HCT116 (cell line): Measurements from ENCODE around the gene RNF130. TPM values are rescaled to one million over a fixed set of nuclear protein-coding genes. Genes with fewer than 3 reads are reported as not detected.

ENCODE experiments used
- ATAC-seq: fragments of 200-7000 bp; cut with Tn5 transposase; 2 replicates; pipeline ENCODE4 v1.9.1; 2020; ENCODE audit warnings: mild to moderate bottlenecking, moderate library complexity
- BruUV-seq: library from RNA; stranded (reverse); fragments of 400-500 nt; replicated peaks from 2 replicates; lab custom pipeline; 2021; lab: Mats Ljungman, UMichigan
- CTCF ChIA-PET: fragments of 300-600 bp; sonication (Branson Sonifier 250); formaldehyde crosslinking; loops from one replicate; lab custom pipeline; 2021; ENCODE audit warnings: antibody characterized with exemption; lab: Charles Lee
- POLR2A ChIA-PET: fragments of 300-600, 350-600 bp; sonication (Branson Sonifier 250); formaldehyde crosslinking; loops from one replicate; lab custom pipeline; 2021; ENCODE audit warnings: antibody characterized with exemption; lab: Charles Lee
- RAD21 ChIA-PET, 2 experiments: fragments of 300-600 bp; sonication (Branson Sonifier 250); formaldehyde crosslinking; loops; one replicate each; lab custom pipeline; 2023; ENCODE audit warnings: low total read pairs in 2 of 2; ENCODE audit not compliant: uncharacterized antibody in 2 of 2, unreplicated experiment in 2 of 2, low non-redundant PET in 1 of 2; lab: Charles Lee
- DNase-seq: peaks from one replicate; pipeline ENCODE4 v3.0.0-alpha.2; 2010; ENCODE audit warnings: low read depth, low spot score
- H2AFZ ChIP-seq: fragments of 200-600 bp; shearing (Covaris generic), sonication (generic); 2 replicates; pipeline ENCODE4 v1.6.1; 2017; ENCODE audit warnings: low read depth, mixed run types, mixed read lengths, antibody characterized with exemption, low read length; ENCODE audit not compliant: poor library complexity, severe bottlenecking
- H3K27ac ChIP-seq: 2 replicates; pipeline ENCODE4 v1.5.1; 2012; ENCODE audit warnings: low read depth, low read length
- H3K27me3 ChIP-seq: fragments of 200-600 bp; sonication (generic); 2 replicates; pipeline ENCODE4 v1.6.1; 2016; ENCODE audit warnings: mixed run types, low read length, mixed read lengths; ENCODE audit not compliant: insufficient read depth
- H3K36me3 ChIP-seq, 2 experiments: fragments of 200-500 bp in 1 of 2; fragments of 200-600 bp in 1 of 2; sonication (Bioruptor generic) in 1 of 2; sonication (generic) in 1 of 2; 2 replicates each; pipeline versions ENCODE4 v1.5.1 to v1.6.1; 2014 to 2016; ENCODE audit warnings: low read length in 2 of 2, inconsistent platforms in 1 of 2, mixed read lengths in 1 of 2, mixed run types in 1 of 2; ENCODE audit not compliant: insufficient read depth in 2 of 2, control insufficient read depth in 1 of 2
- H3K4me1 ChIP-seq, 2 experiments: fragments of 200-600 bp in 1 of 2; sonication (generic) in 1 of 2; 2 replicates each; pipeline versions ENCODE4 v1.5.1 to v1.6.1; 2012 to 2017; ENCODE audit warnings: low read length in 2 of 2, inconsistent platforms in 1 of 2, mild to moderate bottlenecking in 1 of 2, mixed read lengths in 1 of 2, mixed run types in 1 of 2, moderate library complexity in 1 of 2; ENCODE audit not compliant: insufficient read depth in 2 of 2, control insufficient read depth in 1 of 2
- H3K4me2 ChIP-seq: fragments of 200-600 bp; sonication (generic); 2 replicates; pipeline ENCODE4 v1.6.1; 2017; ENCODE audit warnings: mixed run types, low read length, mixed read lengths
- H3K4me3 ChIP-seq, 2 experiments: fragments of 200-600 bp in 1 of 2; sonication (generic) in 1 of 2; replicated peaks in 1 of 2; 2 replicates each; pipeline ENCODE4 v1.5.1; 2011 to 2016; ENCODE audit warnings: low read length in 2 of 2, control low read depth in 1 of 2, low read depth in 1 of 2, mild to moderate bottlenecking in 1 of 2, mixed read lengths in 1 of 2, mixed run types in 1 of 2
- H3K79me2 ChIP-seq: fragments of 200-600 bp; sonication (generic); 2 replicates; pipeline ENCODE4 v1.6.1; 2017; ENCODE audit warnings: mild to moderate bottlenecking, mixed run types, low read length, moderate library complexity, mixed read lengths; ENCODE audit not compliant: insufficient read depth
- H3K9ac ChIP-seq: fragments of 200-600 bp; sonication (generic); 2 replicates; pipeline ENCODE4 v1.6.1; 2016; ENCODE audit warnings: low read length, mixed read lengths
- H3K9me2 ChIP-seq: fragments of 200-600 bp; sonication (generic), shearing (Covaris generic); 2 replicates; pipeline ENCODE4 v1.6.1; 2017; ENCODE audit warnings: mixed run types, mild to moderate bottlenecking, moderate library complexity; ENCODE audit not compliant: insufficient read depth
- H3K9me3 ChIP-seq, 2 experiments: fragments of 200-500 bp in 1 of 2; fragments of 200-600 bp in 1 of 2; sonication (Bioruptor generic) in 1 of 2; sonication (generic) in 1 of 2; 2 replicates each; pipeline ENCODE4 v1.6.1; 2014 to 2017; ENCODE audit warnings: low read length in 2 of 2, mixed read lengths in 2 of 2, inconsistent platforms in 1 of 2, low read depth in 1 of 2, mild to moderate bottlenecking in 1 of 2, mixed run types in 1 of 2, moderate library complexity in 1 of 2; ENCODE audit not compliant: control insufficient read depth in 1 of 2, insufficient read depth in 1 of 2
- H4K20me1 ChIP-seq: fragments of 200-600 bp; sonication (generic), shearing (Covaris generic); 2 replicates; pipeline ENCODE4 v1.6.1; 2017; ENCODE audit warnings: mixed run types, mild to moderate bottlenecking, moderate library complexity; ENCODE audit not compliant: insufficient read depth
- ATF3 ChIP-seq: IDR thresholded peaks from 2 replicates; pipeline ENCODE4 v1.6.1; 2012
- CEBPB ChIP-seq: IDR thresholded peaks from 2 replicates; pipeline ENCODE4 v1.6.1; 2012; ENCODE audit warnings: low read depth
- CTCF ChIP-seq, 3 experiments: fragments of 200-600 bp in 1 of 3; sonication (generic) in 1 of 3; IDR thresholded peaks in 2 of 3; conservative IDR thresholded peaks in 1 of 3; 2 replicates each; pipeline ENCODE4 v1.5.1; 2012 to 2017; ENCODE audit warnings: low read depth in 2 of 3, low read length in 2 of 3, antibody characterized with exemption in 1 of 3, borderline replicate concordance in 1 of 3, control low read depth in 1 of 3, mild to moderate bottlenecking in 1 of 3, mixed read lengths in 1 of 3, mixed run types in 1 of 3, moderate library complexity in 1 of 3; ENCODE audit not compliant: insufficient read depth in 1 of 3
- EGR1 ChIP-seq: IDR thresholded peaks from 2 replicates; pipeline ENCODE4 v1.6.1; 2012; ENCODE audit warnings: low read depth
- ELF1 ChIP-seq: IDR thresholded peaks from 2 replicates; pipeline ENCODE4 v1.6.1; 2012; ENCODE audit warnings: low read depth, borderline replicate concordance
- EZH2 ChIP-seq: fragments of 200-600 bp; sonication (generic); IDR thresholded peaks from 2 replicates; pipeline ENCODE4 v1.6.1; 2017; ENCODE audit warnings: antibody characterized with exemption, mixed run types
- EZH2phosphoT487 ChIP-seq: fragments of 200-600 bp; IDR thresholded peaks from 2 replicates; pipeline ENCODE4 v1.6.1; 2018; ENCODE audit warnings: antibody characterized with exemption, borderline replicate concordance
- MAX ChIP-seq: IDR thresholded peaks from 2 replicates; pipeline ENCODE4 v1.6.1; 2012
- POLR2A ChIP-seq: IDR thresholded peaks from 2 replicates; pipeline ENCODE4 v1.7.0; 2011; ENCODE audit warnings: borderline replicate concordance; ENCODE audit not compliant: insufficient read depth, insufficient read length; ENCODE audit errors: extremely low read depth
- POLR2AphosphoS5 ChIP-seq: IDR thresholded peaks from 2 replicates; pipeline ENCODE4 v1.6.1; 2011; ENCODE audit warnings: mild to moderate bottlenecking, low read depth, low read length, moderate library complexity
- RAD21 ChIP-seq: IDR thresholded peaks from 2 replicates; pipeline ENCODE4 v1.6.1; 2012; ENCODE audit warnings: low read depth, mild to moderate bottlenecking
- SIN3A ChIP-seq: IDR thresholded peaks from 2 replicates; pipeline ENCODE4 v1.6.1; 2012; ENCODE audit warnings: low read depth
- SRF ChIP-seq: IDR thresholded peaks from 2 replicates; pipeline ENCODE4 v1.6.1; 2012; ENCODE audit warnings: low read depth
- TCF7L2 ChIP-seq: IDR thresholded peaks from 2 replicates; pipeline ENCODE4 v1.7.0; 2011; ENCODE audit warnings: borderline replicate concordance, inconsistent platforms; ENCODE audit not compliant: insufficient read depth, insufficient read length; ENCODE audit errors: extremely low read depth
- YY1 ChIP-seq: IDR thresholded peaks from 2 replicates; pipeline ENCODE4 v1.6.1; 2011; ENCODE audit warnings: low read length, low read depth, moderate library complexity, mild to moderate bottlenecking; ENCODE audit not compliant: insufficient replicate concordance; ENCODE audit errors: extremely low read depth
- ZFX ChIP-seq: fragments of 450-650 bp; IDR thresholded peaks from 2 replicates; pipeline ENCODE4 v1.6.1; 2017
- ZNF274 ChIP-seq: fragments of 200-500 bp; sonication (Bioruptor generic); IDR thresholded peaks from 2 replicates; pipeline ENCODE4 v1.6.1; 2014; ENCODE audit warnings: mild to moderate bottlenecking, low read depth, low read length, inconsistent platforms
- intact Hi-C: fragments of 100-400 bp; cut with micrococcal nuclease; formaldehyde crosslinking; loops from 2 replicates; pipeline ENCODE4 v1.10.0; 2022
- total RNA-seq: library from RNA; stranded (reverse); gene quantifications from one replicate; pipeline ENCODE4 v1.2.1, GENCODE V29; 2021; ENCODE audit not compliant: unreplicated experiment

Gene RNF130
- total RNA-seq, 1 experiment from 2014 or later, result 34.9 TPM

GRCh38 chr5:180003127-180003526 lies 68.4 kb downstream of the RNF130 start:
- H3K4me2 ChIP-seq, result no peak overlapping the region
- H3K79me2 ChIP-seq, result no peaks in the 10 kb centered on the region
- H4K20me1 ChIP-seq, result no peaks in the 10 kb centered on the region
- no peaks in the 10 kb centered on the region for H3K9me3 ChIP-seq
- CTCF ChIA-PET, result no interaction called here
- H3K9ac ChIP-seq, result no peak overlapping the region
- intact Hi-C loops, result no loop called here
- ATAC-seq, result no peak
- H3K4me1 ChIP-seq, result no peaks in the 10 kb centered on the region; a peak in 1 of 4 replicates
- H3K27ac ChIP-seq, result no peak overlapping the region
- RAD21 ChIA-PET, result no interaction called here
- POLR2A ChIA-PET, result no interaction called here
- no peaks in the 10 kb centered on the region for H3K9me2 ChIP-seq
- no peaks in the 10 kb centered on the region for H3K27me3 ChIP-seq
- TF ChIP-seq ELF1 (no peak), MAX (no peak), EZH2 (no peak), EZH2phosphoT487 (no peak), CEBPB (no peak), ATF3 (no peak), POLR2AphosphoS5 (no peak), EGR1 (no peak), SIN3A (no peak), ZFX (no peak), ZNF274 (no peak), TCF7L2 (no peak), RAD21 (no peak)
- H3K4me3 ChIP-seq, result no peak overlapping the region
- H3K36me3 ChIP-seq, result no peaks in the 10 kb centered on the region
- DNase-seq, result no peak
- H2AFZ ChIP-seq, result no peak overlapping the region
- no TSS peak for BruUV-seq

- no peaks in the 10 kb centered on the region for H3K36me3 ChIP-seq
- intact Hi-C loops, result no loop called here
- no peak overlapping the region for H3K27ac ChIP-seq
- POLR2A ChIA-PET, result interaction anchor here (0.6 kb wide), 1 partner anchor 300 kb away, joined by 3 read pairs; no protein-coding TSS in a partner anchor
- H2AFZ ChIP-seq, result no peak overlapping the region
- H3K4me2 ChIP-seq, result no peak overlapping the region
- H3K9me3 ChIP-seq, result no peaks in the 10 kb centered on the region
- no peak overlapping the region for H3K9ac ChIP-seq
- H4K20me1 ChIP-seq, result no peaks in the 10 kb centered on the region
- DNase-seq, result no peak
- no peak overlapping the region for H3K4me3 ChIP-seq
- TF ChIP-seq CTCF (IDR thresholded peaks at IDR 0.05 in 2 of 3, conservative IDR thresholded peaks at IDR 0.05 in 1 of 3; ENCODE audit: borderline replicate concordance in 1 of 3, insufficient read depth in 1 of 3, low read depth in 2 of 3, low read length in 2 of 3) (no peak), ELF1 (no peak), EZH2 (no peak), YY1 (no peak), MAX (no peak), ZNF274 (no peak), RAD21 (no peak), SRF (no peak), ATF3 (no peak), POLR2A (no peak), POLR2AphosphoS5 (no peak)
- CTCF ChIA-PET, result no interaction called here
- no peaks in the 10 kb centered on the region for H3K9me2 ChIP-seq
- H3K27me3 ChIP-seq, result no peaks in the 10 kb centered on the region
- H3K4me1 ChIP-seq, result no peaks in the 10 kb centered on the region; a peak in 1 of 4 replicates
- no peak for ATAC-seq
- RAD21 ChIA-PET, result no interaction called here
- no peaks in the 10 kb centered on the region for H3K79me2 ChIP-seq
- no TSS peak for BruUV-seq
These were observed 69.8 kb downstream of the RNF130 start for GRCh38 chr5:180001742-180002141.
